ENCODE measurements around the gene ARHGAP27.
"Not testable (repeated sequence)": the region's sequence is repeated elsewhere in the genome, so short reads cannot be mapped to it uniquely, and the experiment has no call there.

- TF ChIP-seq CTCF (conservative IDR thresholded peaks at IDR 0.05); EZH2 (IDR thresholded peaks at IDR 0.05; ENCODE audit: low read depth): not testable (repeated sequence)
Observed at GRCh38 chr17:45453731-45454130, 21.1 kb upstream of the ARHGAP27 start.

Data from PC-9 (cell line).